H9 (cell line): ENCODE measurements around the gene MUC2. TPM values are rescaled to one million over a fixed set of nuclear protein-coding genes. Genes with fewer than 3 reads are reported as not detected.

Experiments used
- DNase-seq: peaks from one replicate; pipeline ENCODE4 v3.0.0-alpha.2; 2017
- H2AFZ ChIP-seq: one replicate; pipeline ENCODE4 v1.6.1; 2013; ENCODE audit warnings: mild to moderate bottlenecking, low read length, control low read depth, moderate library complexity
- H2AK5ac ChIP-seq: 2 replicates; pipeline ENCODE4 v1.6.1; 2013; ENCODE audit warnings: low read length, control low read depth, mixed read lengths; ENCODE audit not compliant: insufficient read length
- H2BK120ac ChIP-seq: one replicate; pipeline ENCODE4 v1.6.1; 2013; ENCODE audit warnings: low read depth, mild to moderate bottlenecking, low read length, control low read depth, inconsistent platforms; ENCODE audit not compliant: poor library complexity, severe bottlenecking
- H2BK12ac ChIP-seq: 2 replicates; pipeline ENCODE4 v1.6.1; 2013; ENCODE audit warnings: low read length, control low read depth, mixed read lengths, low read depth; ENCODE audit not compliant: insufficient read length
- H2BK15ac ChIP-seq: 2 replicates; pipeline ENCODE4 v1.6.1; 2013; ENCODE audit warnings: low read depth, low read length, control low read depth
- H2BK20ac ChIP-seq: one replicate; pipeline ENCODE4 v1.6.1; 2013; ENCODE audit warnings: low read depth, mild to moderate bottlenecking, low read length, control low read depth, inconsistent platforms; ENCODE audit not compliant: poor library complexity, severe bottlenecking
- H2BK5ac ChIP-seq: 2 replicates; pipeline ENCODE4 v1.6.1; 2013; ENCODE audit warnings: low read length, control low read depth, mixed read lengths; ENCODE audit not compliant: insufficient read length
- H3K14ac ChIP-seq: 2 replicates; pipeline ENCODE4 v1.6.1; 2013; ENCODE audit warnings: low read length, control low read depth; ENCODE audit not compliant: insufficient read depth
- H3K18ac ChIP-seq: 2 replicates; pipeline ENCODE4 v1.6.1; 2013; ENCODE audit warnings: low read depth, mild to moderate bottlenecking, mixed read lengths, low read length, control low read depth; ENCODE audit not compliant: insufficient read length
- H3K23ac ChIP-seq: 2 replicates; pipeline ENCODE4 v1.6.1; 2013; ENCODE audit warnings: low read length, control low read depth, mixed read lengths, low read depth; ENCODE audit not compliant: insufficient read length
- H3K23me2 ChIP-seq: 2 replicates; pipeline ENCODE4 v1.6.1; 2013; ENCODE audit warnings: low read depth, mild to moderate bottlenecking, mixed read lengths, low read length, control low read depth; ENCODE audit not compliant: insufficient read length, poor library complexity, severe bottlenecking
- H3K27ac ChIP-seq: 2 replicates; pipeline ENCODE4 v1.5.1; 2013; ENCODE audit warnings: low read length, control low read depth, mixed read lengths, low read depth; ENCODE audit not compliant: insufficient read length
- H3K27me3 ChIP-seq: 2 replicates; pipeline ENCODE4 v1.6.1; 2013; ENCODE audit warnings: low read length, control low read depth, inconsistent platforms; ENCODE audit not compliant: insufficient read depth
- H3K4ac ChIP-seq: 2 replicates; pipeline ENCODE4 v1.6.1; 2013; ENCODE audit warnings: low read depth, mild to moderate bottlenecking, control low read depth, inconsistent platforms, low read length, moderate library complexity
- H3K4me1 ChIP-seq: 2 replicates; pipeline ENCODE4 v1.6.1; 2013; ENCODE audit warnings: low read length, control low read depth, inconsistent platforms; ENCODE audit not compliant: insufficient read depth
- H3K4me2 ChIP-seq: 2 replicates; pipeline ENCODE4 v1.6.1; 2013; ENCODE audit warnings: low read length, control low read depth, mixed read lengths; ENCODE audit not compliant: insufficient read length, insufficient read depth
- H3K56ac ChIP-seq: 2 replicates; pipeline ENCODE4 v1.6.1; 2013; ENCODE audit warnings: low read depth, mild to moderate bottlenecking, mixed read lengths, low read length, control low read depth; ENCODE audit not compliant: insufficient read length
- H3K79me1 ChIP-seq: 2 replicates; pipeline ENCODE4 v1.6.1; 2013; ENCODE audit warnings: low read depth, mild to moderate bottlenecking, moderate library complexity, low read length, control low read depth, inconsistent platforms; ENCODE audit not compliant: insufficient read depth, poor library complexity, severe bottlenecking
- H3K79me2 ChIP-seq: 2 replicates; pipeline ENCODE4 v1.6.1; 2013; ENCODE audit warnings: low read length, control low read depth, inconsistent platforms; ENCODE audit not compliant: insufficient read depth
- H3K9ac ChIP-seq: 2 replicates; pipeline ENCODE4 v1.6.1; 2013; ENCODE audit warnings: low read length, control low read depth, mixed read lengths; ENCODE audit not compliant: insufficient read length; ENCODE audit errors: extremely low read depth
- H3K9me3 ChIP-seq: one replicate; pipeline ENCODE4 v1.6.1; 2013; ENCODE audit warnings: low read depth, low read length, inconsistent platforms; ENCODE audit not compliant: control insufficient read depth
- H3T11ph ChIP-seq: one replicate; pipeline ENCODE4 v1.6.1; 2013; ENCODE audit warnings: mild to moderate bottlenecking, low read length, control low read depth, inconsistent platforms
- H4K20me1 ChIP-seq: one replicate; pipeline ENCODE4 v1.6.1; 2013; ENCODE audit not compliant: control insufficient read depth, insufficient read length, insufficient read depth
- H4K5ac ChIP-seq: 2 replicates; pipeline ENCODE4 v1.6.1; 2013; ENCODE audit warnings: low read depth, mild to moderate bottlenecking, mixed read lengths, low read length, control low read depth; ENCODE audit not compliant: insufficient read length
- H4K8ac ChIP-seq: replicated peaks from 2 replicates; pipeline ENCODE4 v1.6.1; 2013; ENCODE audit warnings: low read length, control low read depth, mixed read lengths, low read depth; ENCODE audit not compliant: insufficient read length
- H4K91ac ChIP-seq: 2 replicates; pipeline ENCODE4 v1.6.1; 2013; ENCODE audit warnings: low read depth, mild to moderate bottlenecking, moderate library complexity, mixed read lengths, low read length, control low read depth; ENCODE audit not compliant: insufficient read length
- H3K27ac Mint-ChIP-seq, 3 experiments: 2 replicates in 2 of 3; 3 replicates in 1 of 3; pipeline ENCODE4 v1.8.0; 2020 to 2021; ENCODE audit warnings: mixed read lengths in 3 of 3, mild to moderate bottlenecking in 1 of 3, moderate library complexity in 1 of 3
- H3K27me3 Mint-ChIP-seq: 2 replicates; pipeline ENCODE4 v1.8.0; 2021; ENCODE audit warnings: low read depth, mild to moderate bottlenecking, moderate library complexity, mixed read lengths
- H3K36me3 Mint-ChIP-seq, 3 experiments: 2 replicates in 2 of 3; 3 replicates in 1 of 3; pipeline ENCODE4 v1.8.0; 2020 to 2021; ENCODE audit warnings: low read depth in 3 of 3, mixed read lengths in 3 of 3; ENCODE audit not compliant: insufficient read depth in 1 of 3
- H3K4me1 Mint-ChIP-seq, 2 experiments: 2 replicates each; pipeline ENCODE4 v1.8.0; 2020; ENCODE audit warnings: mixed read lengths in 2 of 2
- H3K4me3 Mint-ChIP-seq, 2 experiments: 2 replicates in 1 of 2; 3 replicates in 1 of 2; pipeline ENCODE4 v1.8.0; 2020 to 2021; ENCODE audit warnings: mild to moderate bottlenecking in 2 of 2, mixed read lengths in 2 of 2, moderate library complexity in 1 of 2
- H3K9me3 Mint-ChIP-seq, 2 experiments: 2 replicates in 1 of 2; 3 replicates in 1 of 2; pipeline ENCODE4 v1.8.0; 2020; ENCODE audit warnings: mild to moderate bottlenecking in 2 of 2, mixed read lengths in 2 of 2, moderate library complexity in 1 of 2
- WGBS: extraction: QIAGEN DNeasy Blood & Tissue Kit; methylation state at CpG from one replicate; pipeline ENCODE4 v1.1.7; 2013; ENCODE audit warnings: missing lambda C conversion rate, low lambda C conversion rate, mixed read lengths; ENCODE audit not compliant: insufficient read length; ENCODE audit errors: extremely low coverage; 5-methylcytosine and 5-hydroxymethylcytosine counted together
- total RNA-seq: library from RNA; stranded (reverse); gene quantifications from 2 replicates; pipeline ENCODE4 v1.2.1, GENCODE V29; 2021
- TF ChIP-seq, protein P1 (sequence below): fragments of 200-600 bp; sonication (generic); conservative IDR thresholded peaks from 3 replicates; pipeline ENCODE4 v1.8.0; 2021; ENCODE audit warnings: antibody characterized with exemption, mild to moderate bottlenecking

The MUC2 gene
- total RNA-seq, 1 experiment from 2014 or later: not detected

DNA sequence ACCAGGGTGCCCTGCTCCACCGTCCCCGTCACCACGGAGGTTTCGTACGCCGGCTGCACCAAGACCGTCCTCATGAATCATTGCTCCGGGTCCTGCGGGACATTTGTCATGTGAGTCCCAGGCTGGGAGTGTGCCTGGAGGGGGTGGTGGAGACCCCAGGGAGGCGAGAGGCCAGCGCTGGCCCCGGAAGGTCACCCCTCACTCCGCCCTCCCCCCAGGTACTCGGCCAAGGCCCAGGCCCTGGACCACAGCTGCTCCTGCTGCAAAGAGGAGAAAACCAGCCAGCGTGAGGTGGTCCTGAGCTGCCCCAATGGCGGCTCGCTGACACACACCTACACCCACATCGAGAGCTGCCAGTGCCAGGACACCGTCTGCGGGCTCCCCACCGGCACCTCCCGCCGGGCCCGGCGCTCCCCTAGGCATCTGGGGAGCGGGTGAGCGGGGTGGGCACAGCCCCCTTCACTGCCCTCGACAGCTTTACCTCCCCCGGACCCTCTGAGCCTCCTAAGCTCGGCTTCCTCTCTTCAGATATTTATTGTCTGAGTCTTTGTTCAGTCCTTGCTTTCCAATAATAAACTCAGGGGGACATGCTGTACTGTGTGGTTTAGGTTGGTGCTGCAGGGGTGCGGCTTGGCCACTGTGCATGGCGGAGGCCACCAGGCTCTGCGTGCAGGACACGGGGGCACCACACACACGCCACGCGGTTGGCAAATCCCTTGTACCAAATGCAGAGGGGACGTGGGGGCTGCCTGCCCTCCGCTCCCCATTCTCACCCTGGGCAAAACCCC, 35.4 kb downstream of the MUC2 start:
- peaks cover 2 to 5% of the 10 kb centered on the region in 2 experiments; a peak in 2 of 4 replicates for H3K4me1 Mint-ChIP-seq
- Histone ChIP-seq H3K14ac (no peak overlapping the region), H3K4ac (no peak overlapping the region), H3K4me1 (no peaks in the 10 kb centered on the region), H3K9me3 (no peaks in the 10 kb centered on the region), H3K23me2 (no peaks in the 10 kb centered on the region), H3K79me2 (no peaks in the 10 kb centered on the region), H4K5ac (no peak overlapping the region), H3K27me3 (no peaks in the 10 kb centered on the region), H4K20me1 (peaks cover 2% of the 10 kb centered on the region), H2BK120ac (no peak overlapping the region), H3K9ac (no peak overlapping the region), H2BK5ac (no peak overlapping the region), H4K91ac (no peak overlapping the region), H3K56ac (no peak overlapping the region), H2BK12ac (no peak overlapping the region), H3K23ac (no peak overlapping the region), H3K79me1 (no peaks in the 10 kb centered on the region), H2AK5ac (no peak overlapping the region), H4K8ac (no peak overlapping the region), H3K18ac (no peak overlapping the region), H2BK15ac (no peak overlapping the region), H2BK20ac (no peak overlapping the region), H3K27ac (no peak overlapping the region), H3K4me2 (no peak overlapping the region), H3T11ph (no peak overlapping the region), H2AFZ (no peak overlapping the region)
- peaks cover 0 to 3% (median 2%) of the 10 kb centered on the region in 3 experiments; a peak in 1 of 7 replicates for H3K36me3 Mint-ChIP-seq
- peaks cover 0 to 18% of the 10 kb centered on the region in 2 experiments; a peak in 4 of 5 replicates for H3K9me3 Mint-ChIP-seq
- no peak overlapping the region for H3K27ac Mint-ChIP-seq
- TF ChIP-seq, protein P1, sequence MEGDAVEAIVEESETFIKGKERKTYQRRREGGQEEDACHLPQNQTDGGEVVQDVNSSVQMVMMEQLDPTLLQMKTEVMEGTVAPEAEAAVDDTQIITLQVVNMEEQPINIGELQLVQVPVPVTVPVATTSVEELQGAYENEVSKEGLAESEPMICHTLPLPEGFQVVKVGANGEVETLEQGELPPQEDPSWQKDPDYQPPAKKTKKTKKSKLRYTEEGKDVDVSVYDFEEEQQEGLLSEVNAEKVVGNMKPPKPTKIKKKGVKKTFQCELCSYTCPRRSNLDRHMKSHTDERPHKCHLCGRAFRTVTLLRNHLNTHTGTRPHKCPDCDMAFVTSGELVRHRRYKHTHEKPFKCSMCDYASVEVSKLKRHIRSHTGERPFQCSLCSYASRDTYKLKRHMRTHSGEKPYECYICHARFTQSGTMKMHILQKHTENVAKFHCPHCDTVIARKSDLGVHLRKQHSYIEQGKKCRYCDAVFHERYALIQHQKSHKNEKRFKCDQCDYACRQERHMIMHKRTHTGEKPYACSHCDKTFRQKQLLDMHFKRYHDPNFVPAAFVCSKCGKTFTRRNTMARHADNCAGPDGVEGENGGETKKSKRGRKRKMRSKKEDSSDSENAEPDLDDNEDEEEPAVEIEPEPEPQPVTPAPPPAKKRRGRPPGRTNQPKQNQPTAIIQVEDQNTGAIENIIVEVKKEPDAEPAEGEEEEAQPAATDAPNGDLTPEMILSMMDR: no peak
- H3K4me3 Mint-ChIP-seq: no peak overlapping the region
- no peak for DNase-seq
- no CpG with 5 or more reads among the region's 39 CpGs for WGBS
- peaks cover 7% of the 10 kb centered on the region for H3K27me3 Mint-ChIP-seq
